Measurements from ENCODE around the gene DCDC2C.

The DCDC2C gene

GRCh38 chr2:3712424-3712823, 9.0 kb downstream of the DCDC2C start:
- TF ChIP-seq GATA3 (IDR thresholded peaks at IDR 0.05; ENCODE audit: low read depth, low read length) (no peak), GATA2 (IDR thresholded peaks at IDR 0.05; ENCODE audit: low read depth, low read length) (no peak)

GRCh38 chr2:3712831-3713503, 9.6 kb downstream of the DCDC2C start:
- TF ChIP-seq GATA2 (IDR thresholded peaks at IDR 0.05; ENCODE audit: low read depth, low read length) (no peak), GATA3 (IDR thresholded peaks at IDR 0.05; ENCODE audit: low read depth, low read length) (no peak)

- TF ChIP-seq GATA3 (IDR thresholded peaks at IDR 0.05; ENCODE audit: low read depth, low read length): no peak
- no peak for TF ChIP-seq GATA2 (IDR thresholded peaks at IDR 0.05; ENCODE audit: low read depth, low read length)
These were observed 15.3 kb downstream of the DCDC2C start for GRCh38 chr2:3718679-3719078.

- TF ChIP-seq GATA3 (IDR thresholded peaks at IDR 0.05; ENCODE audit: low read depth, low read length): no peak
- no peak for TF ChIP-seq GATA2 (IDR thresholded peaks at IDR 0.05; ENCODE audit: low read depth, low read length)
These were observed 21.6 kb downstream of the DCDC2C start for GRCh38 chr2:3725002-3725401.

- TF ChIP-seq GATA3 (IDR thresholded peaks at IDR 0.05; ENCODE audit: low read depth, low read length) (no peak), GATA2 (IDR thresholded peaks at IDR 0.05; ENCODE audit: low read depth, low read length) (no peak)
These were observed 22.3 kb downstream of the DCDC2C start for GRCh38 chr2:3725458-3726250.

GRCh38 chr2:3726511-3726910, 23.1 kb downstream of the DCDC2C start:
- TF ChIP-seq GATA2 (IDR thresholded peaks at IDR 0.05; ENCODE audit: low read depth, low read length) (no peak), GATA3 (IDR thresholded peaks at IDR 0.05; ENCODE audit: low read depth, low read length) (no peak)

GRCh38 chr2:3727397-3728045, 24.1 kb downstream of the DCDC2C start:
- TF ChIP-seq GATA3 (IDR thresholded peaks at IDR 0.05; ENCODE audit: low read depth, low read length) (no peak), GATA2 (IDR thresholded peaks at IDR 0.05; ENCODE audit: low read depth, low read length) (no peak)

GRCh38 chr2:3728104-3729054, 25.0 kb downstream of the DCDC2C start:
- TF ChIP-seq GATA2 (IDR thresholded peaks at IDR 0.05; ENCODE audit: low read depth, low read length): no peak
- no peak for TF ChIP-seq GATA3 (IDR thresholded peaks at IDR 0.05; ENCODE audit: low read depth, low read length)

GRCh38 chr2:3729055-3729448, 25.7 kb downstream of the DCDC2C start:
- TF ChIP-seq GATA3 (IDR thresholded peaks at IDR 0.05; ENCODE audit: low read depth, low read length): no peak
- TF ChIP-seq GATA2 (IDR thresholded peaks at IDR 0.05; ENCODE audit: low read depth, low read length): no peak

- TF ChIP-seq GATA3 (IDR thresholded peaks at IDR 0.05; ENCODE audit: low read depth, low read length) (no peak), GATA2 (IDR thresholded peaks at IDR 0.05; ENCODE audit: low read depth, low read length) (no peak)
These were observed 26.4 kb downstream of the DCDC2C start for GRCh38 chr2:3729786-3730185.

- TF ChIP-seq GATA3 (IDR thresholded peaks at IDR 0.05; ENCODE audit: low read depth, low read length) (no peak), GATA2 (IDR thresholded peaks at IDR 0.05; ENCODE audit: low read depth, low read length) (no peak)
These were observed 27.3 kb downstream of the DCDC2C start for GRCh38 chr2:3730646-3731045.

- TF ChIP-seq GATA2 (IDR thresholded peaks at IDR 0.05; ENCODE audit: low read depth, low read length): no peak
- no peak for TF ChIP-seq GATA3 (IDR thresholded peaks at IDR 0.05; ENCODE audit: low read depth, low read length)
These were observed 28.5 kb downstream of the DCDC2C start for GRCh38 chr2:3731829-3732228.

- TF ChIP-seq GATA2 (IDR thresholded peaks at IDR 0.05; ENCODE audit: low read depth, low read length) (no peak), GATA3 (IDR thresholded peaks at IDR 0.05; ENCODE audit: low read depth, low read length) (no peak)
These were observed 32.7 kb downstream of the DCDC2C start for GRCh38 chr2:3736112-3736511.

GRCh38 chr2:3737128-3737527, 33.8 kb downstream of the DCDC2C start:
- TF ChIP-seq GATA3 (IDR thresholded peaks at IDR 0.05; ENCODE audit: low read depth, low read length) (no peak), GATA2 (IDR thresholded peaks at IDR 0.05; ENCODE audit: low read depth, low read length) (no peak)

Measured in SH-SY5Y (cell line).